Measurements from ENCODE around the gene CDKL2. TPM values are rescaled to one million over a fixed set of nuclear protein-coding genes. Genes with fewer than 3 reads are reported as not detected.

CDKL2 gene
- total RNA-seq, 1 donor from 2014 or later: 2.9 TPM

GRCh38 chr4:75654905-75655304 is 24.6 kb upstream of the CDKL2 start:
- Mint-ChIP-seq H3K36me3 (peaks cover 29% of the 10 kb centered on the region), H3K27me3 (ENCODE audit: insufficient read depth, low read depth) (peaks cover 2% of the 10 kb centered on the region), H3K27ac (no peak overlapping the region), H3K4me1 (no peaks in the 10 kb centered on the region), H3K9me3 (no peaks in the 10 kb centered on the region), H3K4me3 (no peak overlapping the region)
- Histone ChIP-seq H2AFZ (replicated peaks) (no peak overlapping the region), H3K4me1 (no peaks in the 10 kb centered on the region), H3K4me2 (no peak overlapping the region), H3K27ac (no peak overlapping the region), H3K79me2 (ENCODE audit: low read depth) (peaks cover 95% of the 10 kb centered on the region), H3K9me3 (ENCODE audit: low read depth) (no peaks in the 10 kb centered on the region), H3K4me3 (no peak overlapping the region), H3F3A (ENCODE audit: low read depth) (peaks cover 44% of the 10 kb centered on the region), H4K20me1 (ENCODE audit: low read depth) (peaks cover 69% of the 10 kb centered on the region), H3K36me3 (peaks cover 58% of the 10 kb centered on the region), H3K27me3 (no peaks in the 10 kb centered on the region), H3K9ac (no peak overlapping the region)
- TF ChIP-seq CTCF (IDR thresholded peaks at IDR 0.05) (no peak), EZH2 (IDR thresholded peaks at IDR 0.05) (no peak), EZH2phosphoT487 (IDR thresholded peaks at IDR 0.05) (no peak)
- no peak for DNase-seq (ENCODE audit: low spot score)

- peak; percentile 50 for DNase-seq (ENCODE audit: low spot score)
- Histone ChIP-seq H3F3A (ENCODE audit: low read depth) (peaks cover 44% of the 10 kb centered on the region), H3K27ac (peak overlapping the region; percentile 24), H3K27me3 (no peaks in the 10 kb centered on the region), H3K79me2 (ENCODE audit: low read depth) (peaks cover 94% of the 10 kb centered on the region), H3K4me2 (no peak overlapping the region), H3K4me1 (no peaks in the 10 kb centered on the region), H3K9ac (no peak overlapping the region), H3K4me3 (no peak overlapping the region), H4K20me1 (ENCODE audit: low read depth) (peaks cover 60% of the 10 kb centered on the region), H3K36me3 (peaks cover 52% of the 10 kb centered on the region), H3K9me3 (ENCODE audit: low read depth) (no peaks in the 10 kb centered on the region), H2AFZ (replicated peaks) (no peak overlapping the region)
- TF ChIP-seq EZH2phosphoT487 (IDR thresholded peaks at IDR 0.05) (no peak), CTCF (IDR thresholded peaks at IDR 0.05) (peak; percentile 61)
- Mint-ChIP-seq H3K4me3 (no peak overlapping the region), H3K27me3 (ENCODE audit: insufficient read depth, low read depth) (peaks cover 2% of the 10 kb centered on the region), H3K36me3 (peaks cover 24% of the 10 kb centered on the region), H3K4me1 (no peaks in the 10 kb centered on the region), H3K27ac (no peak overlapping the region), H3K9me3 (no peaks in the 10 kb centered on the region)
Observed at GRCh38 chr4:75653845-75654503, 23.6 kb upstream of the CDKL2 start.

- Histone ChIP-seq H3K27ac (no peak overlapping the region), H2AFZ (replicated peaks) (no peak overlapping the region), H3K9ac (no peak overlapping the region), H3K4me3 (no peak overlapping the region), H3K4me1 (no peaks in the 10 kb centered on the region), H3F3A (ENCODE audit: low read depth) (peaks cover 63% of the 10 kb centered on the region), H4K20me1 (ENCODE audit: low read depth) (peaks cover 18% of the 10 kb centered on the region), H3K79me2 (ENCODE audit: low read depth) (peaks cover 15% of the 10 kb centered on the region), H3K9me3 (ENCODE audit: low read depth) (no peaks in the 10 kb centered on the region), H3K4me2 (no peak overlapping the region), H3K27me3 (no peaks in the 10 kb centered on the region), H3K36me3 (peaks cover 40% of the 10 kb centered on the region)
- no peak overlapping the region for H3K27ac Mint-ChIP-seq
- no peak for DNase-seq (ENCODE audit: low spot score)
- no peaks in the 10 kb centered on the region for H3K9me3 Mint-ChIP-seq
- no peak for TF ChIP-seq EZH2 (IDR thresholded peaks at IDR 0.05)
- TF ChIP-seq EZH2phosphoT487 (IDR thresholded peaks at IDR 0.05): no peak
- no peak for TF ChIP-seq CTCF (IDR thresholded peaks at IDR 0.05)
- H3K36me3 Mint-ChIP-seq: peaks cover 37% of the 10 kb centered on the region
- no peaks in the 10 kb centered on the region for H3K4me1 Mint-ChIP-seq
- H3K4me3 Mint-ChIP-seq: no peak overlapping the region
- H3K27me3 Mint-ChIP-seq (ENCODE audit: insufficient read depth, low read depth): no peaks in the 10 kb centered on the region
Observed at GRCh38 chr4:75644095-75644494, 13.8 kb upstream of the CDKL2 start.
